NCI-H748 (cell line): ENCODE measurements around the gene BBOF1.
A peak's percentile ranks its signal among the peaks of the same experiment; 100 is the strongest.
"Not testable (repeated sequence)": the region's sequence is repeated elsewhere in the genome, so short reads cannot be mapped to it uniquely, and the experiment has no call there.

Experiments used
- DNase-seq: peaks from one replicate; lab custom pipeline; 2025; ENCODE audit not compliant: unreplicated experiment; lab: John Stamatoyannopoulos, UW

The BBOF1 gene, protein sequence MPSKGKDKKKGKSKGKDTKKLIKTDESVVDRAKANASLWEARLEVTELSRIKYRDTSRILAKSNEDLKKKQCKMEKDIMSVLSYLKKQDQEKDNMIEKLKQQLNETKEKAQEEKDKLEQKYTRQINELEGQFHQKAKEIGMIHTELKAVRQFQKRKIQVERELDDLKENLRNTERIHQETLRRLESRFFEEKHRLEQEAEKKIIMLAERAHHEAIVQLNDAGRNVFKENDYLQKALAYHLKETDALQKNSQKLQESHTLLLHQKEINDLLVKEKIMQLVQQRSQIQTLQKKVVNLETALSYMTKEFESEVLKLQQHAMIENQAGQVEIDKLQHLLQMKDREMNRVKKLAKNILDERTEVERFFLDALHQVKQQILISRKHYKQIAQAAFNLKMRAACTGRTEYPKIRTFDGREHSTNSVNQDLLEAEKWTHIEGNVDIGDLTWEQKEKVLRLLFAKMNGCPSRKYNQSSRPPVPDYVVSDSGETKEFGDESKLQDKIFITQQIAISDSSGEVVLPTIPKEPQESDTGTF

DNA sequence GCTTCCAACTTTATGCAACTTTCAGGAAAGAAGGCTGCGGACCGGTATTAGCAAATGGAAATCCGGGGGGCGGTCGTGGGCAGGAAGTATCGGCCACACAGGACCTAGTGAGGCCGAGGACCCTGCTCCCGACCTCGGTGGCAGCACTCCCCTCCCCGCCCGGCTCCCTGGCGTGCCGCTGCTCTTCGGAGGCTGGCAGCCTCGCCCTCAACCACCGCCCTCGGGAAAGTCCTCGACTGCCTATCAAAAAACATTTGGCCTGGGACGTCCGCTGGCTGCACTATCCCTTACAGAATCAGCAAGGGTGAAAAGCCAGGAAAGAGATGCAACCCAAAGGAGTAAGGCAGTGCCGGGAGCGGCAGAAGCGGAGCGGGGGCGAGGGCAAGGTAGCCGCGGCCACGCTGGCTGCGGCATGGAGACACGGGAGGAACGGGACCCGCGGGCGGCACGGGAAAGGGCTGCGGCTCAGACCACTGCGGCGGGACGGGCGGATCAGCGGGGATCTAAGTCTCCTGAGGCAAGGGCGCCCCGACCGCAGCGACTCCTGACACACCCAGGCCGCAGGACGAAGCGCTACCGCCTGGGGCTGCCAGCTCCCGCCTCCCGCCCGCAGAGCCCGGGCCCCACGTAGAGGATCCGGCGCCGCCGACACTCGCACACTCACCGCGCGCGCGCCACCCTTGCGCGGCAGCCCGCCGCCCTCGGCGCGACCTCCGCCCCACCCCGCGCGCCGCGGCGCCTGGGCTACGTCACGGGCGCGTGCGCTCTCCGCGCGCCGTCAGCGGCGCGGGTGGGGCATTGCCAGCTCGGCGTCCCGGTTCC, at the start of gene BBOF1, which contains the start of gene ENTPD5:
TSS of gene BBOF1 (plus strand) at position 764 of the 822 bp plus-strand sequence. CDS start 130 bp downstream, outside the sequence.
TSS of gene ENTPD5 (minus strand) at position 703 of the 822 bp plus-strand sequence. CDS start 31,186 bp downstream, outside the sequence.
- peak; percentile 92 for DNase-seq

DNA sequence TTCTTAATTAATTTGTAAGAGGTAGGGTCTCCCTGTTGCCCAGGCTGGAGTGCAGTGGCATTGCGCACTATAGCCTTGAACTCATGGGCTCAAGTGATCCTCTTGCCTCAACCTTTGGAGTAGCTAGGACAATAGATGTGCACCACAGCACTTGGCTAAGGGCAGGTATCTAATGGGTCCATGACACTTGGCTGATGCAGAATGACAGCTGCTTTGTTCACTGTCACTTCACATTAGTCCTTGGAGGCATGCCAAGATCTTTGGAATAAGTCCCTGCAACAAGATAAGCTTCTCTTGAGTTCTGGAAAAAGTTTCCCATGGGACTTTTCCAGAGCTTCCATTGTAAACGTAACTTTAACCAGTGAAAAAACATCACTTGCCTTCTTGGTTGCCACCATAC, 45.7 kb upstream of the BBOF1 start:
- peak; percentile 7 for DNase-seq

DNA sequence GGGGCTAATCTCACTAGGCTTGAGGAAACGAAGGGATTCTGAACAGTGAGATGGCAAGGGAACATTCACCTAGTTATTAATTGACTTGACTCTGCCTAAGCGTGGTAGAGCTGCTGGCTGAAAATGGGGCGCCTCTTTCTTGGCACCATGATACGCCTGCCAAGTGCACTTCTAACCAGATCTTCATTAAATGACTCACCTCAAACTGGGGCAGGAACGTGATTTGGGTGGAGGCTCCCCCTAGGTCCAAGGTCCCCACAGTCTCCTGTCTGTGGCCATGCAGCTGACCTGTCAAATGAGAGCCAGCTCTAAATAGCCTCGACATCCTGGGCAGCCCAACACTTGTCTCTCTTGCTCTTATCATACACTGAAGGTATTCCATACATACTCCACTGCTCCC, 43.0 kb upstream of the BBOF1 start:
- no peak for DNase-seq

DNA sequence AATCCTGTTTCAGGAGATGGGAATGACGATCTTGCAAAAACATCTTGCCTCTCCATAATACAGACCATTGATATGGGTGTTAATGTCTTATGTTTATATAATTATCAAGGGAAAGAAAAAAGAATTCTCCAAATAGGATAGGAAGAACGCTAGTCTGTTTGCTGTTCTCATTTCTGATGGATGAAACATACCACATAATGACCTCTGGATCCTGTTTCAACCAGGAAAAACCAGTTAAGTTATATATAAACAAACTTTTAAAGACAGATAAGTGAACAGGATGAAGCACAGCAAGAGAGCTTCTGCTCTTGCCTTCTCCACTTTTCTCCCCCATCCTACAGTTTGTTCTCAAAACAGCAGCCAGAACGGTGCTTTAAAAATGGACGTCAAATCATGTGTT, 41.3 kb upstream of the BBOF1 start:
- DNase-seq: no peak

DNA sequence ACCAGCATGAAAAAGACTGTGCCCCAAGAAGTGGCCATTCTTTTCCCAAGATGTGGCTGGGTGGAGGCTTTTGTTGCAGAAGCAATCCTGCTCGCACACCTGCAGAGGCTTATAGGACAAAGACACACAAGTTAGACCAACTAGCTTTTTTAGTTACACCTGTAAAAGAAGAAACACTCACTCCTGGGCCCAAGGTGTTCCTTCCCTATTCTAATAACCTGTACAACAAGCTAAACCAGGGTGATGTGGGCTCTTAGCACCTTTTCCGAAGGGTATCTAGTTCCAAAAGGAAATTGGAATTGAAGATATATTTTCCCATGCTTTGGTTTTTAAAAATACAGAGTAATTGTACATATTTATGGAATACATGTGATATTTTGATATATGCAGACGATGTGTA, 31.1 kb upstream of the BBOF1 start:
- no peak for DNase-seq

DNA sequence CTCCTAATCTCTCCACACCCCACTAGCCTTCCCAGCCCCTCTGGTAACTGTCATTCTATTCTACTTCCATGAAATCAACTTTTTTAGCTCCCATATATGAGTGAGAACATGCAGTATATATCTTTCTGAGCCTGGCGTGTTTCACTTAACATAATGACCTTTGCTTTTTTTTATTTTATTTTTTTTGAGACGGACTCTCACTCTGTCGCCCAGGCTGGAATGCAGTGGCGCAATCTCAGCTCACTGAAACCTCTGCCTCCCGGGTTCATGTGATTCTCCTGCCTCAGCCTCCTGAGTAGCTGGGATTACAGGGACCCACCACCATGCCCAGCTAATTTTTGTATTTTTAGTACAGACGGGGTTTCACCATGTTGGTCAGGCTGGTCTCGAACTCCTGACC, 30.5 kb upstream of the BBOF1 start:
- DNase-seq: not testable (repeated sequence)

DNA sequence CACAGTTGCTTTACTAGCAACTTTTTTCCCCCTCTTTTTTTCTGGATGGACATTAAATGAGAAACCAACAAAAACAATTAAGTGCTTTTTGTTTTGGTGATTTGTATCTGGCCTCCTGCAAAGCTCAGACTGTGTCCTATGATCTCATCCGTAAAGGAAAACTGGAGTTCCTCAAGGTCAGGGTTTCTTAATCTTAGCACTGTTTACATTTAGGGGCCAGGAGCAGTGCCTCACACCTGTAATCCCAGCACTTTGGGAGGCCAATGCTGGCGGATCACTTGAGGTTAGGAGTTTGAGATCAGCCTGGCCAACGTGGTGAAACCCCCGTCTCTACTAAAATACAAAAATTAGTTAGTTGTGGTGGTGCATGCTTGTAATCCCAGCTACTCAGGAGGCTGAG, 28.1 kb upstream of the BBOF1 start:
- no peak for DNase-seq

DNA sequence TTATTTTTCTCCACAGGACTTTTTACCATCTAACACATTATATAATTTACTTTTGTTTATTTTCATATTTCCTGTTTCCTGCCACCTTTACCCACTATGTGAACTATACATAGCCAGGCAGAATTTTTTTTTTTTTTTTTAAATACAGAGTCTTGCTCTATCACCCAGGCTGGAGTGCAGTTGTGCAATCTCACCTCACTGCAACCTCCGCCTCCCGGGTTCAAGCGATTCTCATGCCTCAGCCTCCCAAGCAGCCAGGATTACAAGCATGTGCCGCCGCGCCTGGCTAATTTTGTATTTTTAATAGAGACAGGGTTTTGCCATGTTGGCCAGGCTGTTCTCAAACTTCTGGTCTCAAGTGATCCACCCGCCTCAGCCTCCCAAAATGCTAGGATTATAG, 24.2 kb upstream of the BBOF1 start:
- not testable (repeated sequence) for DNase-seq

DNA sequence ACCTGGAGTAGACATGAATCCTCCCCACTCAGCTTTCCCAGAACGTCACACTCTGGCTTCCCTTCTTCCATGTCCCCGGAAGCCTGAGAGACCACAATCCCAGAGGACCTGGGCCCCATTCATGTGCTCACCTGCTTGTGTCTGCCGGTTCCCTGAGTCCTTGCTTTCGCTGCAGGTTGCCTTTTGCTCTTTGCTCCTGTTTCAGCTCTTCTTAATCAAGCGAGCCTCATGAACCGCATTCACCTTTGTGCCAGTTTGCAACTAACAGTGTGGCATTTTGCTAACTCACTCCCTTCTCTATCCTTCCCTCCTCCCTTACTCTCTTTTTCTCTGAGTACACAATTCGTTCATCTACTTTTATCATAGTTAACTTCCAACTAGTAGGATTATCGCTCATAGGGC, 23.2 kb upstream of the BBOF1 start:
- no peak for DNase-seq

DNA sequence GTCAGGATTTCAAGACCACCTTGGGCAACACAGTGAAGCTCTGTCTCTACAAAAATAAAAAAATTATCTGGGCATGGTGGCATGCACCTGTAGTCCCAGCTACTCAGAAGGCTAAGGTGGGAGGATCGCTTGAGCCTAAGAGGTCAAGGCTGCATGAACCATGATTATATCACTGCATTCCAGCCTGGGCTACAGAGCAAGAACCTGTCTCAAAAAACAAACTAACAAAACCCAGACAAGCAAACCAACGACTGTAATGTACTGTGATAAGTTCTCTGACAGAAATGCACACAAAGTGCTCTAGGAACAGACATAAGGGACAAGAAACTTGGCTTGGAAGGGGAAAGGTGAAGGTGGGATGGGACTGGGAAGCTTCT, 22.4 kb upstream of the BBOF1 start:
- DNase-seq: no peak

DNA sequence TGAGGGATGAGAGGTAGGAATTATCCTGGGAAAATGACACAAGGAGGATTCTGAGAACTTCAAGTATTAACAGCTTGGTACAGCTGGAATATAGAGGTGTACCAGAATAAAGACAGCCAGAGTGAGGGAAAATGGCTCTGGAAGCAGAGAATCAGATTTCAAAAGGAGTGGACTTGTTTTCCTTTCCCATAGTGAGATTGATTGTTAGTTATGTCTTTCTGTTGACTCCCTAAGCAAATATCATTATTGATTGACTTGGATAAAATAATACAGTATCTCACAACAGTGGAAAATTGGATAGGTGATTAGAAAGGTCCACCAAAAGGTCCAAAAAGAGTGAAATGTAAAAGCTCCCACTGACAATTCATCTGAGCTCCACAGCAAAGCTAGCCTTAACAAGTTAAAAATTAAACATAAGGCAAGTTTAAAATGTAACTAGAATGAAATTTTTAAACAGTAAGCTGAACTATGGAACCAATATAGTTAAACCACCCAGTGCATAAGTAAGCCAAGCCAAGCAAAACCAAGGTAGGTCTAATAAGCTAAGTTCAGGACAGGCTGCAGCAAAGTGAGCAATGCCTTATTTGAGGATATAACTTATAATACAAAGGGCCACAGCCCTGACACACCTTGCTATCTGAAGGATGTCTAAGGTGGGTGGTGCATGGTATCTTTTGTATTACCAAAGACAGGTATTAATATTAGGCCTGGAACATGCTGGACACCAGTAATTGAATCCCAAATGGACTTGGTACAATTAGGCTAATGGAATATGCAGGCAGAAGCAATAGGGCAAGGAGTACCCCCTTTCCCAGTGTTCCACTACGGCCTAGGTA, 21.8 kb upstream of the BBOF1 start:
- DNase-seq: no peak

DNA sequence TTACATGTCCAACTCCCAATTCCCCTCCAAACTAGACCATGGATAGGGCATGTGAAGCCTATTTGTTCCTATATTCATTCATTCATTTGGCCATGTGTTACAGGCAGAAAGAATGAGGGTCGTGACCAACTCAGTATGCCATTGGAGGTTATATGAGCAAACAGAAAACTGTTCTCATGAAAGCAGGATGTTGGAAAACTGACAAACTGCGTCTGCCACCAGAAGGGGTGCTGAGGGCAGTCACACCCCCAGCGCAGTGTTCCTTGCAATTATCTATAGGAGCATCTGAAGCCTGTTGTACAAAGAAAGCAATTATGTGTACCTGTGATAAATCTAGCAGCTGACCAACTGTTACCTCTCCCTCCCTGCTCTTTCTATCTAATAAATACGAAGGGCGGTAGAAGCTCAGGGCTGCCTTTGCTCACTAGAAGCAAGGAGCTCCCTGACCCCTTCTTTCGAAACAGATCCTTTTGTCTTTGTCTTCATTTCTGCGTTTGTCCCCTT, 21.2 kb upstream of the BBOF1 start:
- DNase-seq: peak; percentile 32

DNA sequence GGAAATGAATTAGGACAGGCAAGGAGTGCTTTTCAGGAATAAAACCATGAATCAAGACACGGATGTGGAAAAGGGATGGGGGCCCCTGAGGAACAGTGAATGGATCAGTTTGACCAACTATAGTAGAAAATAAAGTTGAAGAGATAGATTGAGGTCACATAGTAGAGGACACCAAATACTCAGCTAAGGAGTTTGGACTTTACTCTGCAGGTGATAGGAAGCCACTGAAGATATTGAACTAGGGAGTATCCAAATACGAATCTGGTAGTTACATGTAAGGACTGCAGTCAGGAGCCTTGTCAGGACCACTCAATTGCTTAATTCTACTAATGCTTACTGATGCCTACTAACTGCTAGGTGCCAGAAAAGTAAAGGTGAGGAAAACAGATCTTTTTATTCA, 20.4 kb upstream of the BBOF1 start:
- DNase-seq: no peak

DNA sequence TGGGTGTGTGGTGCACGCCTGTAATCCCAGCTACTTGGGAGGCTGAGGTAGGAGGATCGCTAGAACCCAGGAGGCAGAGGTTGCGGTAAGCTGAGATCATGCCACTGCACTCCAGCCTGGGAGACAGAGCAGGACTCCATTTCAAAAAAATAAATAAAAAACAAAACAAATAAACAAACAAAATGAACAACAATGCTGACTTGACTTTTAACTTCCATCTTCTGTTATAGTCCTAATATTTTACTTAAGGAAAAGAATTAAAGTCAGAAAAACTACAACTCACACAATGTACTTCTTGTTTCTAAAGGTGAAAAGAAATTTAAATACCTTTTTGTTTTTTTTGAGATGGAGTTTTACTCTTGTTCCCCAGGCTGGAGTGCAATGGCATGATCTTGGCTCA, 13.5 kb upstream of the BBOF1 start:
- not testable (repeated sequence) for DNase-seq

DNA sequence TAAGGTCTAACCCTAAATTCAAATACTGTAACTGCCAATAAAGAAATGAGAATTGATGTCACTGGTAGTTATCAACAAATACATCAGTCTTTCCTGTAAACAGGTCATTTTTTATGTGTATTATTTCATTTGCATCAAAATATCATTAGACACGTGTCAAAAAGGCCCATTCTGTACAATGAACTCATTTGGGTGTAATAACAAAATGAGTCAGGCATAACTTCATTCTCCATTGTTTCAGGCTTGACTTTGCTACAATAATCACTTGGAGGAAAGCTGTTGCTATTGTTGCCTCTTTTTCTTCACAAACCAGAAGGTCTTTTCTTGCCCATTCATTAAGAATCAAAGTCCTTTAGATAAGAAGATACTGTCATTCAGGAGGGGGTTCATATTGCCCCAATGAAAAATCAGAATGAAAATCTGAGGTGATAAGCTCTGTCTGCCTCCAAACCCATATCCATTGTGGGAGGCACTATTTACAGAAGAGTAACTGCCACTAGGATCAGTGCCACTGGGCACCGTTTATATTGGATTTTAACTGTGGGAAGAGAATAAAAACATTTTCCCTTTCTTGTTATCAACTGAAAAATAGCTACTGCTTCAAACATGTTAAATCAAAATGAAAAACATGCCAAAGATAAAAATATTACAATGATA, 10.2 kb upstream of the BBOF1 start:
- no peak for DNase-seq

DNA sequence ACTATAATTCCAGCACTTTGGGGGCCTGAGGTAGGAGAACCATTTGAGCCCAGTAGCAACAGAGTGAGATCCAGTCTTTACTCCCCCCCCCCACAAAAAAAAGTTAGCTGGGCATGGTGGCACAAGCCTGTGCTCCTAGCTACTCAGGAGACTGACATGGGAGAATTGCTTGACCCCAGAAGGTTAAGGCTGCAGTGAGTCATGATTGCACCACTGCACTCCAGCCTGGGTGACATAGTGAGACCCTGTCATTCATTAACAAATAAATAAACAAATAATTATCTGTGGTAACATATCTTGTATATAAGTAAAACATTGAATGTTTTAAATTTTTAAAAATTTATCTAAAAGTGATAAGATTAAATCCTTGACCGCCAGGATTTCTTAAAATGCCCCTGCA, 4.8 kb upstream of the BBOF1 start:
- DNase-seq: no peak

DNA sequence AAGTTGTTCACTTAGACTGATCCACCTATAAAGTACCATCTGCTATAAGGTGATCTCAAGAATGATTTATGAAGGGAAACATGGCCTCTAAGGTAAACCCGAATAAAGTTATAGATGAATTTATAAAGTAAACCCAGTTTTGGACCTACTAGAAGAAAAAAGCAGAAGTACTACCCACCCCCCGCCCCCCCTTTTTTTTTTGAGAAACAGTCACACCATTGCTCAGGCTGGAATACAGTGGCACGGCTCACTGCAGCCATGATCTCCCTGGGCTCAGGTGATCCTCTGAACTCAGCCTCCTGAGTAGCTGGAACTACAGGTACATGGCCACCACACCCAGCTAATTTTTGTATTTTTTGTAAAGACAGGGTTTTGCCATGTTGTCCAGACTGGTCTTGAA, 4.0 kb upstream of the BBOF1 start:
- DNase-seq: no peak

DNA sequence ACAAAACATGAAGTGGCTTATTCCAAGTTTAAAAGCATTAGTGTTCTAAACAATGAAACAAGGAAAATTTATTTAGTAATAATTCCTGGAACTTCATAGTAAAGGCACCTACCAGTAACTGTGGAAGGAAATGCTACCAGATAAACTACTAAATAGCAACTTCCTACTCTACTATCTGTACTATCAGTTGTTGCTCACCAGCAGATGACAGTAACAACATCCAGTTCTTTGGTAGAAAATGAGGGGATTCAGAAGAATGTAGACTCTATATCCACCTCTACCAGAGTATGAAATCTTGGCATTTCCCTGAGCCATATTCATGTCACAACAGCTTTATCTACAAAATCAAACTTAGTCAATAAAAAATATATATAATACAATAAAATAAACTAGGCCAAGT, 3.2 kb upstream of the BBOF1 start:
- DNase-seq: no peak

DNA sequence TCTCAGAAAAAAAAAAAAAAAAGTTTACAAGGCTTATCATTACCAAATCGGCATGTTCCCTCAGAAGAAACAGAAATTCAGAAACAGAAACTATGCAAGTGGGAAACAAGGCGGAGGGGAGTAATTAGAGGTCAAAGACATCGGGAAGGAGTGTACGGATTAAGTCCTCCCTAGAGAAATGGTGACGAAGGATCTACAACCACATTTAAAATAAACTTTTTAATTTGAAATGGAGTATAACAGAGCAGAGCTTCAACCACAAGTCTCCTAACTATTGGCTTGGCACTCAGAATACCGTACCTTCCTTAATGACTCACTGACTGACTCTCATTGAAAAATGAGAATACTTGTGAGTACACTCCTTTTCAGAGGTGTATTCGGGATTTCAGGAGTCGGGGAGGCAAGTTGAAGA, 969 bp upstream of the BBOF1 start:
- DNase-seq: no peak

DNA sequence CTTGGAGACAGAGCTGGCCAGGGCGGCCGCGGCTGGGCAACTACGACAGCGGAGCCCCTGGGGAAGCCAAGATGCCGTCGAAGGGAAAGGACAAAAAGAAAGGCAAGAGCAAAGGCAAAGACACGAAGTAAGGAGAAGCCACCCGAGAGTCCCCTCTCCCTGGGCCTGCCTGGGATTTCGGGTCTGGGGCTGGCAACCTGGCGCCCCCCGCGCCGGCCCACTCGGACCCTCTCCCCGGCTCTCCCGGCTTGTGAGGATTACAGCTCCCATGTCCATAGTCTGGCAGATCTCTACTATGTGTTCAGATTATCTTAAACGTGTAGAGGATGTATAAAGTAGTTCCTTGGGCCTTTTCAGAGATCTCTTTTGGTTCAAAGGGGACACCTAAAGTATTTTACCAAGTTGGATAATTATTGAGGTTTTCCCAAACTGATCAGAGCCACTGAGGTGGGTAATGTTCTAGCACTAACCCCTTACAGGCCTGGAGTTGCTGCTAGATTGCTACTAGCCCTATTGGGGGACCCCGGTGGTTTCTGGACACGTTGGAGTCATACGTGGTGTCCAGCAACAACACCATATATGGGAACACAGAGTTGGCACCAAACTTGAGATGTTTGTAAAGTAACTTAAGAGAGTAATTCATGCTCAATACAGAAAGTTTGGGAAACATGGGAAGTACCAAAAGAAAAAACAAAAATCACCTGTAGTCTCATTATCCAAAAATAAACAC, 424 bp downstream of the BBOF1 start:
- DNase-seq: peak; percentile 19
